ENCODE measurements around the gene ZNF407.

DNA sequence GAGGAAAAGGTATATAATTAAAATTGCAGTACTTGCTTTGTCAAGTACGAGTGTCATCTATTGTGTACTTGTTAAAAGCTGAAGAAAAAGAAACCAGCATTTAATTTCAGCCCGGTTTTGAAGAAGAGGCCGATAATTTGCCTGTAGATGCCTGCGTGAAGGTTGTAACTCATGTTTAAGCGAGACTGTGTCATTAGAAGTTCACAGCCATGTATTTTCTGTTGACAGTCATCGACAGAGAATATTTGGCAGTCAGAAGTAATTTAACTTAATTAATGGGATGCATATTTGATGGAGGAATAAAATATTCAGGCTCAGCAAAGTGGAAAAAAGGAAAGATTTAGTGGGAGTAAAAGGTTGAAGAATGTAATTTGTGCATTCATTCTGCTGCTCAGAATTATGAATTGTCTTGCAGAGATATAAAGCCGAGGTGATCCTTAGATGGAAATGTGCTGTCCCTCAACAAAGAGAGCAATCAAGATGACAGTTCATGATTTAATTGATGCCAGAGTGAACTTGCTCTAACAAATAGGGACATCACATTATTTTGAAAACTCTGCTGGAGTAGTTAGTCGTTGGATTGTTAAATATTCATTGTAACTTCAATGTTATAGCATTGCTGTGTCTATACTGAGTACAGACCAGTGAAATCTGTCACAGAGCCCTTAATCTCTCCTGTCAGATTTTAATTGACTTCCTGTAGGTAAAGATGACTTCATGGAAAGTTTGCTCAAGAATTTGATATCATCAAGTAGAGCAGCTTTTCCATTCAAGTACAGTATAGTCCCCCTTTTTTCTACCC, 53.9 kb downstream of the ZNF407 start:
- TF ChIP-seq YY1 (IDR thresholded peaks at IDR 0.05; ENCODE audit: extremely low read depth, insufficient replicate concordance, low read depth, low read length) = no peak
- no peak for TF ChIP-seq POLR2A (IDR thresholded peaks at IDR 0.05; ENCODE audit: borderline replicate concordance, extremely low read depth, insufficient read depth, insufficient read length)
- TF ChIP-seq, protein P1, sequence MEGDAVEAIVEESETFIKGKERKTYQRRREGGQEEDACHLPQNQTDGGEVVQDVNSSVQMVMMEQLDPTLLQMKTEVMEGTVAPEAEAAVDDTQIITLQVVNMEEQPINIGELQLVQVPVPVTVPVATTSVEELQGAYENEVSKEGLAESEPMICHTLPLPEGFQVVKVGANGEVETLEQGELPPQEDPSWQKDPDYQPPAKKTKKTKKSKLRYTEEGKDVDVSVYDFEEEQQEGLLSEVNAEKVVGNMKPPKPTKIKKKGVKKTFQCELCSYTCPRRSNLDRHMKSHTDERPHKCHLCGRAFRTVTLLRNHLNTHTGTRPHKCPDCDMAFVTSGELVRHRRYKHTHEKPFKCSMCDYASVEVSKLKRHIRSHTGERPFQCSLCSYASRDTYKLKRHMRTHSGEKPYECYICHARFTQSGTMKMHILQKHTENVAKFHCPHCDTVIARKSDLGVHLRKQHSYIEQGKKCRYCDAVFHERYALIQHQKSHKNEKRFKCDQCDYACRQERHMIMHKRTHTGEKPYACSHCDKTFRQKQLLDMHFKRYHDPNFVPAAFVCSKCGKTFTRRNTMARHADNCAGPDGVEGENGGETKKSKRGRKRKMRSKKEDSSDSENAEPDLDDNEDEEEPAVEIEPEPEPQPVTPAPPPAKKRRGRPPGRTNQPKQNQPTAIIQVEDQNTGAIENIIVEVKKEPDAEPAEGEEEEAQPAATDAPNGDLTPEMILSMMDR (IDR thresholded peaks at IDR 0.05 in 2 of 3, conservative IDR thresholded peaks at IDR 0.05 in 1 of 3; ENCODE audit: borderline replicate concordance in 1 of 3, insufficient read depth in 1 of 3, low read depth in 2 of 3, low read length in 2 of 3) = no peak
- no peak for TF ChIP-seq TCF7L2 (IDR thresholded peaks at IDR 0.05; ENCODE audit: borderline replicate concordance, extremely low read depth, insufficient read depth, insufficient read length)
- TF ChIP-seq, protein P2, sequence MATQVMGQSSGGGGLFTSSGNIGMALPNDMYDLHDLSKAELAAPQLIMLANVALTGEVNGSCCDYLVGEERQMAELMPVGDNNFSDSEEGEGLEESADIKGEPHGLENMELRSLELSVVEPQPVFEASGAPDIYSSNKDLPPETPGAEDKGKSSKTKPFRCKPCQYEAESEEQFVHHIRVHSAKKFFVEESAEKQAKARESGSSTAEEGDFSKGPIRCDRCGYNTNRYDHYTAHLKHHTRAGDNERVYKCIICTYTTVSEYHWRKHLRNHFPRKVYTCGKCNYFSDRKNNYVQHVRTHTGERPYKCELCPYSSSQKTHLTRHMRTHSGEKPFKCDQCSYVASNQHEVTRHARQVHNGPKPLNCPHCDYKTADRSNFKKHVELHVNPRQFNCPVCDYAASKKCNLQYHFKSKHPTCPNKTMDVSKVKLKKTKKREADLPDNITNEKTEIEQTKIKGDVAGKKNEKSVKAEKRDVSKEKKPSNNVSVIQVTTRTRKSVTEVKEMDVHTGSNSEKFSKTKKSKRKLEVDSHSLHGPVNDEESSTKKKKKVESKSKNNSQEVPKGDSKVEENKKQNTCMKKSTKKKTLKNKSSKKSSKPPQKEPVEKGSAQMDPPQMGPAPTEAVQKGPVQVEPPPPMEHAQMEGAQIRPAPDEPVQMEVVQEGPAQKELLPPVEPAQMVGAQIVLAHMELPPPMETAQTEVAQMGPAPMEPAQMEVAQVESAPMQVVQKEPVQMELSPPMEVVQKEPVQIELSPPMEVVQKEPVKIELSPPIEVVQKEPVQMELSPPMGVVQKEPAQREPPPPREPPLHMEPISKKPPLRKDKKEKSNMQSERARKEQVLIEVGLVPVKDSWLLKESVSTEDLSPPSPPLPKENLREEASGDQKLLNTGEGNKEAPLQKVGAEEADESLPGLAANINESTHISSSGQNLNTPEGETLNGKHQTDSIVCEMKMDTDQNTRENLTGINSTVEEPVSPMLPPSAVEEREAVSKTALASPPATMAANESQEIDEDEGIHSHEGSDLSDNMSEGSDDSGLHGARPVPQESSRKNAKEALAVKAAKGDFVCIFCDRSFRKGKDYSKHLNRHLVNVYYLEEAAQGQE (IDR thresholded peaks at IDR 0.05; ENCODE audit: low read depth) = no peak
